Esophagus squamous epithelium (tissue), 4 donors: Measurements from ENCODE around the gene CSRP2.

Experiments
- CTCF ChIP-seq, 6 experiments: fragments of 450-650 bp in 4 of 6; fragments of 200-600 bp in 2 of 6; sonication (generic) in 2 of 6; IDR thresholded peaks; one replicate each; pipeline ENCODE4 v1.5.1; 2016 to 2019; ENCODE audit warnings: antibody characterized with exemption in 6 of 6, mild to moderate bottlenecking in 4 of 6, moderate library complexity in 4 of 6
- POLR2A ChIP-seq, 4 donors: fragments of 450-650 bp; IDR thresholded peaks; one replicate each; pipeline ENCODE4 v1.6.1; 2017; ENCODE audit warnings: antibody characterized with exemption in 4 of 4, mild to moderate bottlenecking in 4 of 4, moderate library complexity in 3 of 4

- no peak for TF ChIP-seq CTCF (IDR thresholded peaks at IDR 0.05)
- no peak for TF ChIP-seq POLR2A (IDR thresholded peaks at IDR 0.05)
These were observed 29.6 kb upstream of the CSRP2 start for GRCh38 chr12:76908303-76909017.
